Mucosa of rectum (tissue), 2 donors: ENCODE measurements around the gene GPR55.

ENCODE experiments used
- H3K27ac ChIP-seq, 2 donors: one replicate each; pipeline ENCODE4 v1.7.0; 2013; ENCODE audit warnings: inconsistent platforms in 2 of 2, low read depth in 2 of 2, low read length in 2 of 2
- H3K27me3 ChIP-seq, 2 donors: one replicate each; pipeline ENCODE4 v1.7.0; 2013; ENCODE audit warnings: low read length in 2 of 2; ENCODE audit not compliant: control insufficient read depth in 2 of 2, insufficient read depth in 2 of 2
- H3K36me3 ChIP-seq, 2 donors: one replicate each; pipeline ENCODE4 v1.7.0; 2013; ENCODE audit warnings: low read length in 2 of 2; ENCODE audit not compliant: control insufficient read depth in 2 of 2, insufficient read depth in 2 of 2
- H3K4me1 ChIP-seq, 2 donors: one replicate each; pipeline ENCODE4 v1.7.0; 2013; ENCODE audit warnings: low read length in 2 of 2, mild to moderate bottlenecking in 1 of 2; ENCODE audit not compliant: control insufficient read depth in 2 of 2, insufficient read depth in 2 of 2
- H3K4me3 ChIP-seq, 2 donors: one replicate each; pipeline ENCODE4 v1.7.0; 2013; ENCODE audit warnings: low read length in 2 of 2
- H3K9ac ChIP-seq, 2 donors: one replicate each; pipeline ENCODE4 v1.7.0; 2013; ENCODE audit warnings: low read length in 2 of 2, low read depth in 1 of 2, mild to moderate bottlenecking in 1 of 2
- H3K9me3 ChIP-seq, 2 donors: one replicate each; pipeline ENCODE4 v1.7.0; 2013; ENCODE audit warnings: low read length in 2 of 2; ENCODE audit not compliant: control insufficient read depth in 2 of 2
- donor health status: healthy.
- donor health status: Normal muscosa, but diverticular disease.

GPR55 gene

GRCh38 chr2:230862292-230862691, 62.8 kb downstream of the GPR55 start:
- H3K27ac ChIP-seq = no peak overlapping the region

GRCh38 chr2:230861552-230862255, 63.3 kb downstream of the GPR55 start:
- no peaks in the 10 kb centered on the region for H3K9me3 ChIP-seq
- no peak overlapping the region for H3K4me3 ChIP-seq
- H3K9ac ChIP-seq = no peak overlapping the region
- H3K27me3 ChIP-seq = peaks cover 0 to 2% of the 10 kb centered on the region in 2 donors
- no peak overlapping the region for H3K27ac ChIP-seq
- peaks cover 10 to 11% of the 10 kb centered on the region in 2 donors for H3K4me1 ChIP-seq
- no peaks in the 10 kb centered on the region for H3K36me3 ChIP-seq

More at GRCh38 chr2:230862292-230862691, 62.8 kb downstream of the GPR55 start:
- peaks cover 0 to 2% of the 10 kb centered on the region in 2 donors for H3K27me3 ChIP-seq
- no peak overlapping the region for H3K9ac ChIP-seq
- H3K4me3 ChIP-seq = no peak overlapping the region
- H3K4me1 ChIP-seq = peaks cover 16% of the 10 kb centered on the region in 2 donors
- no peaks in the 10 kb centered on the region for H3K9me3 ChIP-seq
- no peaks in the 10 kb centered on the region for H3K36me3 ChIP-seq
